ENCODE data around the gene BORCS5. TPM values are rescaled to one million over a fixed set of nuclear protein-coding genes. Genes with fewer than 3 reads are reported as not detected.
A peak's percentile ranks its signal among the peaks of the same experiment; 100 is the strongest.
"Not testable (repeated sequence)": the region's sequence is repeated elsewhere in the genome, so short reads cannot be mapped to it uniquely, and the experiment has no call there.

BORCS5 gene
- total RNA-seq, 2 donors from 2014 or later = 26.1 to 43.8 TPM

DNA sequence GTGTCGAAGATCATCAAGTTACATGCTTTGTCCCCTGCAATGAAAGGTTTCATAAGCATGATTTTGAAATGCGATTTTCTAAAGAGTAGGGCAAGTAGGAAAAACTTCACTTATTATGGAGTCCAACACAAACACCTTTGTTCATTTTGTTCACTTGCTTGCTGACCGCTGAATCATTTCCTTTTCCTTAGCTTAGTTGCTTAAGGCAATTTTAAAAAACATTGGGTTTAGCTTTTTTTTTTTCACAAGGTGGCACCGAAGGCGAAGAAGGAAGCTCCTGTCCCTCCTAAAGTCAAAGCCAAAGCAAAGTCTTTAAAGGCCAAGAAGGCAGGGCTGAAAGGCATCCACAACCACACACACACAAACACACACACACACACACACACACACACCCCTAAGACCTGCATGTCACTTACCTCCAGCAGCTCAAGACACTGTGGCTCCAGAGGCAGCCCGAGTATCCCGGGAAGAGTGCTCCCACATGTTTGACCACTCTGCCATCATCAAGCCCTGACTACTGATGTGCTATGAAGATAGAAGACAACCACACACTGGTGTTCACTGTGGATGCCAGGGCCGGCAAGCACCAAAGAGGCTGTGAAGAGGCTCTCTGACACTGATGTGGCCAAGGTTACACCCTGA is 18.2 kb upstream of the BORCS5 start:
- Mint-ChIP-seq H3K4me1 (peaks cover 13% of the 10 kb centered on the region), H3K36me3 (ENCODE audit: low read depth) (no peaks in the 10 kb centered on the region), H3K9me3 (no peaks in the 10 kb centered on the region), H3K4me3 (no peak overlapping the region), H3K27me3 (no peaks in the 10 kb centered on the region), H3K27ac (no peak overlapping the region)
- ATAC-seq (replicated peaks) = no peak

DNA sequence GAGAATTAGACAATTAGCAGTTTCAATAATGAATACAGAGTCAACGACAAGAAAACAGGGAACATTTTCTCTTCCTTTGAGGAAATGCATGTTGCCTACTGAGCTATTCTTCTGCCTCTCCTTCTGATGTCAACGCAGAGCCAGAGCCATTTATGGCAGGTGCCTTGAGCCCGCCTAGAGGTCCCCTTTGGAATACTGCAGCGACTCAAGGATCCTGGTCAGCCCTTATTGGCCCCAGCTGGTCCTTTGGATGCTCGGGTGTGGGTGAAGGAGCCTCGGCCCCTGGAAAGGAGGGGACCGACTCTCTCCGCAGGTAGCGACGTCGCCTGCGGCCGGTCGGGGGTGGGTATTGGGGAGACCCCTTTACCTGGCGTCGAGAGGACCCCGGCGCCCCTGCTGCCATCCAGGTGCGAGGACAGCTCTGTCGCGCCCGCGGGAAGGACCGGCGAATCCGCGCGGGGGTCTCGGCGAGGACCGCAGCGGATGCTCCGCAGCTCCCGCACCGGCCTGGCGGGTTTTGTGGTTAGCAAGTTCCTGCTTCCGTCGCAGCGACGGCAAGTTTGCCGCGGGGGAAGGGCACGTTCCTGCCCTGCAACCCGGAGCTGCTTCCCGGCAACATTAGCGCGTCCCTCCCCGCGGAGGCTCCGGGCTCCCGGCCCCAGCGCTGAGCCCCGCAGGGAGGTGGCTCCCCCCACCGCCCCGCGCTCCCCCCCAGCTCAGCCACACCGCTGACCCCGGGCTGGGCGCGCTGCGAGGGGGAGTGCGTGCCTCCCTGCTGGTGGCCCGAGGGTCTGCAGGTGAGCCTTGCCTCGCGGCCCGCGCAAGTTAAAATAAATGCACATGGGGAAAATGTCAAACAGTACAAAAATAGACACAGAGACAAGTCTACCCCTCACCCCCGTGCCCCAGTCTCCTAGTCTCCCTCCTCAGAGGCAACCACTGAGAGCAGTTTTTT is 6.9 kb upstream of the BORCS5 start, which contains the start of gene MANSC1:
Gene MANSC1, minus strand, starts transcription at position 532 of the 955 bp plus-strand sequence. CDS start 6,928 bp downstream, outside the sequence.
- peaks cover 5% of the 10 kb centered on the region for H3K4me1 Mint-ChIP-seq
- ATAC-seq (replicated peaks) = peak; percentile 82
- no peaks in the 10 kb centered on the region for H3K9me3 Mint-ChIP-seq
- no peaks in the 10 kb centered on the region for H3K27me3 Mint-ChIP-seq
- no peaks in the 10 kb centered on the region for H3K36me3 Mint-ChIP-seq (ENCODE audit: low read depth)
- peak within 1 kb of the TSS; percentile 66 for H3K4me3 Mint-ChIP-seq
- H3K27ac Mint-ChIP-seq = no peak within 1 kb of the TSS

GRCh38 chr12:12350868-12351463 is 5.9 kb upstream of the BORCS5 start:
- Mint-ChIP-seq H3K36me3 (ENCODE audit: low read depth) (no peaks in the 10 kb centered on the region), H3K4me3 (peak overlapping the region; percentile 66), H3K27me3 (no peaks in the 10 kb centered on the region), H3K27ac (no peak overlapping the region), H3K4me1 (peaks cover 5% of the 10 kb centered on the region), H3K9me3 (no peaks in the 10 kb centered on the region)
- no peak for ATAC-seq (replicated peaks)

GRCh38 chr12:12351468-12352185 is 5.3 kb upstream of the BORCS5 start:
- not testable (repeated sequence) for H3K27ac Mint-ChIP-seq; ATAC-seq (replicated peaks)

GRCh38 chr12:12353276-12353675 is 3.6 kb upstream of the BORCS5 start:
- Mint-ChIP-seq H3K27ac (no peak overlapping the region), H3K4me3 (no peak overlapping the region)

More at GRCh38 chr12:12351468-12352185, 5.3 kb upstream of the BORCS5 start:
- not testable (repeated sequence) for H3K9me3 Mint-ChIP-seq; H3K4me3 Mint-ChIP-seq; H3K36me3 Mint-ChIP-seq (ENCODE audit: low read depth); H3K4me1 Mint-ChIP-seq; H3K27me3 Mint-ChIP-seq

GRCh38 chr12:12353807-12354206 is 3.1 kb upstream of the BORCS5 start:
- no peak for ATAC-seq (replicated peaks)
- Mint-ChIP-seq H3K27me3 (no peaks in the 10 kb centered on the region), H3K27ac (no peak overlapping the region), H3K4me1 (peaks cover 10% of the 10 kb centered on the region), H3K36me3 (ENCODE audit: low read depth) (peaks cover 13% of the 10 kb centered on the region), H3K9me3 (no peaks in the 10 kb centered on the region), H3K4me3 (no peak overlapping the region)

More at GRCh38 chr12:12353276-12353675, 3.6 kb upstream of the BORCS5 start:
- H3K36me3 Mint-ChIP-seq (ENCODE audit: low read depth) = peaks cover 10% of the 10 kb centered on the region
- no peak for ATAC-seq (replicated peaks)
- H3K4me1 Mint-ChIP-seq = peaks cover 10% of the 10 kb centered on the region
- H3K9me3 Mint-ChIP-seq = no peaks in the 10 kb centered on the region
- H3K27me3 Mint-ChIP-seq = no peaks in the 10 kb centered on the region

GRCh38 chr12:12356467-12356895 is 397 bp upstream of the BORCS5 start:
- ATAC-seq (replicated peaks) = no peak
- peak overlapping the region; percentile 94 for H3K27ac Mint-ChIP-seq
- peak overlapping the region; percentile 93 for H3K4me3 Mint-ChIP-seq
- H3K36me3 Mint-ChIP-seq (ENCODE audit: low read depth) = peaks cover 18% of the 10 kb centered on the region
- H3K27me3 Mint-ChIP-seq = no peaks in the 10 kb centered on the region
- H3K9me3 Mint-ChIP-seq = no peaks in the 10 kb centered on the region
- H3K4me1 Mint-ChIP-seq = peaks cover 10% of the 10 kb centered on the region

GRCh38 chr12:12357719-12358461 is 1.0 kb downstream of the BORCS5 start:
- peaks cover 12% of the 10 kb centered on the region for H3K4me1 Mint-ChIP-seq
- no peak for ATAC-seq (replicated peaks)

DNA sequence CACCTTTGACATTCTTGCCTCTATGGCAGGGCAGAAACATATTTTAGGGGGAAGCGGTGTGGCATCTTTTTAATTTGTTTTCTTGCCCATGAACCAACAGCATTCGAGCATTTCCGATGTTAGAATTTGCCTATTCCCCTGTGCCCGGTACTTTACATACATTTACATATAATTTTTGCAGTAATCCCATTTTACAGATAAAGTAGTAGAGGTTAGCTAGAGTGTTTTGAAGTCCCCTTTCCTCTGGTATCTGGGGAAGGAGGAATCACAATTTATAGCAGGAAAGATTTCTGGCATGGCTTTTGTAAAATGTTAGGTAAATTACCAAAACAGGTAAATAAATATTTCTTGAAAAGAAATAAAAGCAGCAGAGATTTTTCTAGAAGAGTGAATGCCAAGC is 1.6 kb downstream of the BORCS5 start:
- no peaks in the 10 kb centered on the region for H3K9me3 Mint-ChIP-seq
- H3K4me1 Mint-ChIP-seq = peaks cover 12% of the 10 kb centered on the region
- peaks cover 34% of the 10 kb centered on the region for H3K36me3 Mint-ChIP-seq (ENCODE audit: low read depth)
- peak overlapping the region; percentile 94 for H3K27ac Mint-ChIP-seq
- H3K4me3 Mint-ChIP-seq = peak overlapping the region; percentile 93
- H3K27me3 Mint-ChIP-seq = no peaks in the 10 kb centered on the region
- no peak for ATAC-seq (replicated peaks)

More at GRCh38 chr12:12357719-12358461, 1.0 kb downstream of the BORCS5 start:
- H3K9me3 Mint-ChIP-seq = no peaks in the 10 kb centered on the region
- H3K27me3 Mint-ChIP-seq = no peaks in the 10 kb centered on the region
- peak overlapping the region; percentile 94 for H3K27ac Mint-ChIP-seq
- H3K36me3 Mint-ChIP-seq (ENCODE audit: low read depth) = peaks cover 30% of the 10 kb centered on the region
- peak overlapping the region; percentile 93 for H3K4me3 Mint-ChIP-seq

DNA sequence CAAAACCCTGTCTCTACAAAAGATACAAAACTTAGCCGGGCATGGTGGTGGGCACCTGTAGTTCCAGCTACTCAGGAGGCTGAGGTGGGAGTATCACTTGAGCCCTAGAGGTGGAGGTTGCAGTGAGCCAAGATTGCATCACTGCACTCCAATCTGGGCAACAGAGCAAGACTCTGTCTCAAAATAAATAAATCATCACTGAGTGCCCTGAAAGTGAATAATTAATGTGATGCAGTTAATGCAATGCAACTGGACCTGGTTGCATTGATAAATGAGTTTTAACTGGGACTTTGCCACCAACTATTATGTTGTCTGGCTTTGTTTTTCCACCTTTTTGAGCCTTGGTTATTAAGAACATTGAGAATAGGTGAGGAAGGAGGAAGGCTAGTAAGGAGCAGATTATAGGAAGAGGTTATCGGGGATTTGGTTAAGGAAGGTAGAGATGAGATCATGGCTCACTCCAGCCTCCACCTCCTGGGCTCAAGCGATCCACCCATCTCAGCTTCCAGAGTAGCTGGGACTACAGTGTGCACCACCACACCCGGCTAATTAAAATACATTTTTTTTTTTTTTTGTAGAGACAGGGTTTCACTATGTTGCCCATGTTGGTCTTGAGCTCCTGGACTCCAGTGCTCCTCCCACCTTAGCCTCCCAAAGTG is 8.0 kb downstream of the BORCS5 start:
- Mint-ChIP-seq H3K27me3 (no peaks in the 10 kb centered on the region), H3K36me3 (ENCODE audit: low read depth) (peaks cover 78% of the 10 kb centered on the region), H3K27ac (no peak overlapping the region), H3K9me3 (no peaks in the 10 kb centered on the region), H3K4me1 (peaks cover 34% of the 10 kb centered on the region), H3K4me3 (no peak overlapping the region)
- ATAC-seq (replicated peaks) = no peak

- Mint-ChIP-seq H3K27ac (peak overlapping the region; percentile 24), H3K27me3 (no peaks in the 10 kb centered on the region), H3K4me1 (peaks cover 34% of the 10 kb centered on the region), H3K9me3 (no peaks in the 10 kb centered on the region), H3K36me3 (ENCODE audit: low read depth) (peaks cover 83% of the 10 kb centered on the region), H3K4me3 (peak overlapping the region; percentile 19)
- no peak for ATAC-seq (replicated peaks)
These were observed 8.5 kb downstream of the BORCS5 start for GRCh38 chr12:12365446-12365802.

GRCh38 chr12:12365931-12366431 is 9.1 kb downstream of the BORCS5 start:
- H3K27me3 Mint-ChIP-seq = no peaks in the 10 kb centered on the region
- H3K27ac Mint-ChIP-seq = peak overlapping the region; percentile 24
- H3K4me3 Mint-ChIP-seq = peak overlapping the region; percentile 19
- H3K36me3 Mint-ChIP-seq (ENCODE audit: low read depth) = peaks cover 89% of the 10 kb centered on the region
- peaks cover 34% of the 10 kb centered on the region for H3K4me1 Mint-ChIP-seq
- H3K9me3 Mint-ChIP-seq = no peaks in the 10 kb centered on the region
- peak; percentile 29 for ATAC-seq (replicated peaks)

All from activated T-helper 17 cell treated with anti-CD3 and anti-CD28 coated beads, Interleukin-2, amount 50 U/mL, for 72 hours (primary cell).